Activated naive CD4-positive, alpha-beta T cell treated with anti-CD3 and anti-CD28 coated beads, Interleukin-2, amount 50 U/mL, for 16 hours (primary cell): ENCODE data around the gene RPGRIP1.
"Not testable (repeated sequence)": the region's sequence is repeated elsewhere in the genome, so short reads cannot be mapped to it uniquely, and the experiment has no call there.

Experiments
- DNase-seq: peaks from one replicate; pipeline ENCODE4 v3.0.0-alpha.2; 2020

RPGRIP1 gene

GRCh38 chr14:21258889-21259787 is 20.7 kb upstream of the RPGRIP1 start:
- no peak for DNase-seq

- no peak for DNase-seq
Observed at GRCh38 chr14:21261824-21262223, 18.1 kb upstream of the RPGRIP1 start.

- no peak for DNase-seq
Observed at GRCh38 chr14:21262410-21262809, 17.5 kb upstream of the RPGRIP1 start.

- no peak for DNase-seq
Observed at GRCh38 chr14:21263284-21264024, 16.4 kb upstream of the RPGRIP1 start.

GRCh38 chr14:21264025-21264801 is 15.7 kb upstream of the RPGRIP1 start:
- no peak for DNase-seq

- no peak for DNase-seq
Observed at GRCh38 chr14:21267431-21267845, 12.4 kb upstream of the RPGRIP1 start.

GRCh38 chr14:21267886-21268616 is 11.8 kb upstream of the RPGRIP1 start:
- no peak for DNase-seq

GRCh38 chr14:21268617-21269251 is 11.1 kb upstream of the RPGRIP1 start:
- DNase-seq: peak; percentile 40

GRCh38 chr14:21269252-21270046 is 10.4 kb upstream of the RPGRIP1 start, which contains the start of gene HNRNPC:
Gene HNRNPC, minus strand, starts transcription at chr14:21269442. Its CDS starts 35,249 bp downstream, at chr14:21234193.
- DNase-seq: peak; percentile 100

- not testable (repeated sequence) for DNase-seq
Observed at GRCh38 chr14:21272661-21273060, 7.2 kb upstream of the RPGRIP1 start.

GRCh38 chr14:21275261-21275858 is 4.5 kb upstream of the RPGRIP1 start:
- no peak for DNase-seq

GRCh38 chr14:21278632-21279031 is 1.3 kb upstream of the RPGRIP1 start:
- no peak for DNase-seq

- DNase-seq: not testable (repeated sequence)
Observed at GRCh38 chr14:21281917-21282316, 2.0 kb downstream of the RPGRIP1 start.

- not testable (repeated sequence) for DNase-seq
Observed at GRCh38 chr14:21286516-21286915, 6.6 kb downstream of the RPGRIP1 start.

GRCh38 chr14:21287168-21287567 is 7.3 kb downstream of the RPGRIP1 start:
- no peak for DNase-seq

GRCh38 chr14:21294026-21294425 is 14.1 kb downstream of the RPGRIP1 start:
- not testable (repeated sequence) for DNase-seq

GRCh38 chr14:21298358-21298757 is 18.5 kb downstream of the RPGRIP1 start:
- no peak for DNase-seq

- DNase-seq: no peak
Observed at GRCh38 chr14:21299562-21300130, 19.8 kb downstream of the RPGRIP1 start.

GRCh38 chr14:21300892-21301291 is 21.0 kb downstream of the RPGRIP1 start:
- DNase-seq: peak; percentile 24
